Measurements from ENCODE around the gene RSPH6A. TPM values are rescaled to one million over a fixed set of nuclear protein-coding genes. Genes with fewer than 3 reads are reported as not detected.

RSPH6A gene
- polyA plus RNA-seq, 1 donor from 2014 or later, result not detected

GRCh38 chr19:45834970-45835369, 19.9 kb upstream of the RSPH6A start:
- Histone ChIP-seq H3K36me3 (ENCODE audit: insufficient read depth, low read length) (no peaks in the 10 kb centered on the region), H3K9me2 (ENCODE audit: insufficient read depth, low read length) (no peaks in the 10 kb centered on the region), H3K79me2 (replicated peaks; ENCODE audit: insufficient read depth, low read length) (no peaks in the 10 kb centered on the region), H3K4me2 (ENCODE audit: low read length) (no peak overlapping the region), H3F3A (ENCODE audit: insufficient read depth, low read length, poor library complexity, severe bottlenecking) (no peaks in the 10 kb centered on the region), H3K9me3 (ENCODE audit: low read length) (peaks cover 4% of the 10 kb centered on the region), H4K20me1 (ENCODE audit: insufficient read depth) (no peaks in the 10 kb centered on the region), H3K27ac (ENCODE audit: low read length) (no peak overlapping the region), H2AFZ (ENCODE audit: low read depth, low read length) (no peak overlapping the region), H3K27me3 (ENCODE audit: insufficient read depth, low read depth, low read length) (no peaks in the 10 kb centered on the region), H3K4me3 (ENCODE audit: low read length) (no peak overlapping the region), H3K9ac (ENCODE audit: low read length) (no peak overlapping the region)
- TF ChIP-seq EP300 (conservative IDR thresholded peaks at IDR 0.05; ENCODE audit: poor library complexity, severe bottlenecking) (no peak), MXI1 (conservative IDR thresholded peaks at IDR 0.05; ENCODE audit: poor library complexity, severe bottlenecking) (no peak), EZH2 (IDR thresholded peaks at IDR 0.05; ENCODE audit: borderline replicate concordance, insufficient read depth, low read length, poor library complexity, severe bottlenecking) (no peak), CTCF (IDR thresholded peaks at IDR 0.05; ENCODE audit: poor library complexity, severe bottlenecking) (no peak), TAF1 (IDR thresholded peaks at IDR 0.05; ENCODE audit: low read depth) (no peak), POLR2AphosphoS5 (IDR thresholded peaks at IDR 0.05) (no peak), SMC3 (conservative IDR thresholded peaks at IDR 0.05; ENCODE audit: poor library complexity) (no peak), RAD21 (conservative IDR thresholded peaks at IDR 0.05) (no peak), REST (IDR thresholded peaks at IDR 0.05; ENCODE audit: borderline replicate concordance) (no peak)

GRCh38 chr19:45828945-45829344, 13.8 kb upstream of the RSPH6A start:
- no peaks in the 10 kb centered on the region for H3K79me2 ChIP-seq (replicated peaks; ENCODE audit: insufficient read depth, low read length)
- H3K27me3 ChIP-seq (ENCODE audit: insufficient read depth, low read depth, low read length), result no peaks in the 10 kb centered on the region
- no peak overlapping the region for H3K9ac ChIP-seq (ENCODE audit: low read length)
- no peaks in the 10 kb centered on the region for H3F3A ChIP-seq (ENCODE audit: insufficient read depth, low read length, poor library complexity, severe bottlenecking)
- H3K4me2 ChIP-seq (ENCODE audit: low read length), result no peak overlapping the region
- no peaks in the 10 kb centered on the region for H3K36me3 ChIP-seq (ENCODE audit: insufficient read depth, low read length)
- no peak for TF ChIP-seq RAD21 (conservative IDR thresholded peaks at IDR 0.05)
- no peak for TF ChIP-seq CTCF (IDR thresholded peaks at IDR 0.05; ENCODE audit: poor library complexity, severe bottlenecking)
- no peak for TF ChIP-seq MXI1 (conservative IDR thresholded peaks at IDR 0.05; ENCODE audit: poor library complexity, severe bottlenecking)
- TF ChIP-seq POLR2AphosphoS5 (IDR thresholded peaks at IDR 0.05), result no peak
- no peak for TF ChIP-seq SMC3 (conservative IDR thresholded peaks at IDR 0.05; ENCODE audit: poor library complexity)
- no peak for TF ChIP-seq REST (IDR thresholded peaks at IDR 0.05; ENCODE audit: borderline replicate concordance)
- no peak for TF ChIP-seq EP300 (conservative IDR thresholded peaks at IDR 0.05; ENCODE audit: poor library complexity, severe bottlenecking)
- no peak for TF ChIP-seq TAF1 (IDR thresholded peaks at IDR 0.05; ENCODE audit: low read depth)
- no peak for TF ChIP-seq EZH2 (IDR thresholded peaks at IDR 0.05; ENCODE audit: borderline replicate concordance, insufficient read depth, low read length, poor library complexity, severe bottlenecking)
- no peak overlapping the region for H3K27ac ChIP-seq (ENCODE audit: low read length)
- no peaks in the 10 kb centered on the region for H3K9me3 ChIP-seq (ENCODE audit: low read length)
- no peak overlapping the region for H3K4me3 ChIP-seq (ENCODE audit: low read length)
- no peaks in the 10 kb centered on the region for H4K20me1 ChIP-seq (ENCODE audit: insufficient read depth)
- no peak overlapping the region for H2AFZ ChIP-seq (ENCODE audit: low read depth, low read length)
- no peaks in the 10 kb centered on the region for H3K9me2 ChIP-seq (ENCODE audit: insufficient read depth, low read length)
